Heart left ventricle (tissue), 13 donors: ENCODE data around the gene PAK2.

ENCODE experiments used
- CTCF ChIP-seq, 12 donors: fragments of 200-600 bp; sonication (generic) in 4 of 12; IDR thresholded peaks; one replicate each; pipeline versions ENCODE4 v1.5.0 to v1.8.0; 2018 to 2022; ENCODE audit warnings: antibody characterized with exemption in 12 of 12, mild to moderate bottlenecking in 5 of 12
- POLR2A ChIP-seq, 2 donors: fragments of 450-650 bp; IDR thresholded peaks; one replicate each; pipeline ENCODE4 v1.6.1; 2017; ENCODE audit warnings: antibody characterized with exemption in 2 of 2, mild to moderate bottlenecking in 2 of 2, moderate library complexity in 2 of 2
- donor health status: ischemic (EF 13 %, LVEDD 7.1; RV severe dilation, severe dysfunction).
- donor health status: DM: no; HTN: yes; CAD: no.
- donor health status: DM: no; HTN: no; CAD: no.
- donor health status: ischemic (EF 25% LVEDD 6.9; RV normal size, moderate dysfunction).
- donor health status: ischemic (EF 25% LVEDD 5.7; RV mildly dilated, moderate dysfunction).
- donor health status: ischemic (EF 35%, LVEDD 5.7; RV mildly dilated, moderate dysfunction).
- donor health status: nonischemic (EF 11% LVEDD 7.7; RV severe dilation, severe dysfunction).
- donor health status: DM: yes; HTN: yes; CAD: no.
- donor health status: PGD.
- donor health status: ischemic (EF 29% LVEDD 5.4; RV normal size, mild dysfunction).
- donor health status: nonischemic (EF 23%, LVEDD 6.1; RV moderate dilation, normal function).

DNA sequence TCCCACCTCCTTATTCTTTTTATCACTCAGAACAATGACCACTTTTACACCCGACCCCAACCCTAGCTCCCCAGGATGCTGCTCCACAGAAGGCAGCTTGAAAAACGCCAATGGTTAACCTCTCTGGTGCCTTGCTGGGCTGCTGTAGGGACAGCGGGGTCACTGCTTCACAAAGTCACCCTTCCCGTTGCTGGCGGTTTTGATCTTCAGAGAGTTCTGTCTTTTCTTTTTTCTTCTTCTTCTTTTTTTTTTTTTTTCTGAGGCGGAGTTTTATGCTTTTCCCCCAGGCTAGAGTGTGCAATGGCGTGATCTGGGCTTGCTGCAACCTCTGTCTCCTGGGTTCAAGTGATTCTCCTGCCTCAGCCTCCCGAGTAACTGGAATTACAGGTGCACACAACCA, 48.3 kb upstream of the PAK2 start:
- no peak for TF ChIP-seq CTCF (IDR thresholded peaks at IDR 0.05)
- no peak for TF ChIP-seq POLR2A (IDR thresholded peaks at IDR 0.05)
